Measurements from ENCODE around the gene TMEM107. TPM values are rescaled to one million over a fixed set of nuclear protein-coding genes. Genes with fewer than 3 reads are reported as not detected.

The TMEM107 gene
- total RNA-seq, 1 experiment from 2014 or later = 13.5 TPM

DNA sequence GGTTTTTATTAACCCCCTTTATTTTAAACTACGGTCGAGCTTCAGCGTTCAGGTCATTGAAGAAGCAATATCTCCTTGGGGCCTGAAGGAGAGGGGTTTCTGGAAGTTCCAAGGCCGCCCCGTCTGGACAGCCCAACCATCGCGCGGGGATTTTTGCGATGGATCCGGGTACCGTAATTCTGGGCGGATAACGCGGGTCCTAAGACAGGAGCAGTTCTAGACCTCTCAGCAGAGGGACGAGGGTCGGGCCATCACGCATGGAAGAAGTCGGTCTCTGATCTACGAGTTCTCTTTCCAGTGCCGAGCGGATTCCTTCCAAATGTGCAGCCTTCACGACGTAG, 10.2 kb upstream of the TMEM107 start:
- TF ChIP-seq, protein P1, sequence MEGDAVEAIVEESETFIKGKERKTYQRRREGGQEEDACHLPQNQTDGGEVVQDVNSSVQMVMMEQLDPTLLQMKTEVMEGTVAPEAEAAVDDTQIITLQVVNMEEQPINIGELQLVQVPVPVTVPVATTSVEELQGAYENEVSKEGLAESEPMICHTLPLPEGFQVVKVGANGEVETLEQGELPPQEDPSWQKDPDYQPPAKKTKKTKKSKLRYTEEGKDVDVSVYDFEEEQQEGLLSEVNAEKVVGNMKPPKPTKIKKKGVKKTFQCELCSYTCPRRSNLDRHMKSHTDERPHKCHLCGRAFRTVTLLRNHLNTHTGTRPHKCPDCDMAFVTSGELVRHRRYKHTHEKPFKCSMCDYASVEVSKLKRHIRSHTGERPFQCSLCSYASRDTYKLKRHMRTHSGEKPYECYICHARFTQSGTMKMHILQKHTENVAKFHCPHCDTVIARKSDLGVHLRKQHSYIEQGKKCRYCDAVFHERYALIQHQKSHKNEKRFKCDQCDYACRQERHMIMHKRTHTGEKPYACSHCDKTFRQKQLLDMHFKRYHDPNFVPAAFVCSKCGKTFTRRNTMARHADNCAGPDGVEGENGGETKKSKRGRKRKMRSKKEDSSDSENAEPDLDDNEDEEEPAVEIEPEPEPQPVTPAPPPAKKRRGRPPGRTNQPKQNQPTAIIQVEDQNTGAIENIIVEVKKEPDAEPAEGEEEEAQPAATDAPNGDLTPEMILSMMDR (IDR thresholded peaks at IDR 0.05; ENCODE audit: unreplicated experiment) = no peak
- no peak overlapping the region for H3K27ac Mint-ChIP-seq (ENCODE audit: unreplicated experiment)
- H3K27me3 Mint-ChIP-seq (ENCODE audit: unreplicated experiment) = peaks cover under 1% of the 10 kb centered on the region
- H3K4me1 Mint-ChIP-seq (ENCODE audit: low read depth, unreplicated experiment) = peaks cover 7% of the 10 kb centered on the region
- H3K4me3 Mint-ChIP-seq (ENCODE audit: low read depth, unreplicated experiment) = no peak overlapping the region
- peaks cover 26% of the 10 kb centered on the region for H3K36me3 Mint-ChIP-seq (ENCODE audit: insufficient read depth, unreplicated experiment)
- CTCF ChIA-PET = interaction anchor here (0.8 to 1.8 kb wide), 2 partner anchors 53 to 66 kb away, joined by 3 to 5 read pairs; no protein-coding TSS in a partner anchor
- intact Hi-C loops (cut with micrococcal nuclease; ENCODE audit: unreplicated experiment) = loop anchor here (2.0 to 5.0 kb wide), 2 partner anchors 34 to 49 kb away; no protein-coding TSS in a partner anchor
- BruUV-seq (replicated peaks) = no TSS peak
- DNase-seq = no peak
- no peaks in the 10 kb centered on the region for H3K9me3 Mint-ChIP-seq (ENCODE audit: low read depth, unreplicated experiment)

DNA sequence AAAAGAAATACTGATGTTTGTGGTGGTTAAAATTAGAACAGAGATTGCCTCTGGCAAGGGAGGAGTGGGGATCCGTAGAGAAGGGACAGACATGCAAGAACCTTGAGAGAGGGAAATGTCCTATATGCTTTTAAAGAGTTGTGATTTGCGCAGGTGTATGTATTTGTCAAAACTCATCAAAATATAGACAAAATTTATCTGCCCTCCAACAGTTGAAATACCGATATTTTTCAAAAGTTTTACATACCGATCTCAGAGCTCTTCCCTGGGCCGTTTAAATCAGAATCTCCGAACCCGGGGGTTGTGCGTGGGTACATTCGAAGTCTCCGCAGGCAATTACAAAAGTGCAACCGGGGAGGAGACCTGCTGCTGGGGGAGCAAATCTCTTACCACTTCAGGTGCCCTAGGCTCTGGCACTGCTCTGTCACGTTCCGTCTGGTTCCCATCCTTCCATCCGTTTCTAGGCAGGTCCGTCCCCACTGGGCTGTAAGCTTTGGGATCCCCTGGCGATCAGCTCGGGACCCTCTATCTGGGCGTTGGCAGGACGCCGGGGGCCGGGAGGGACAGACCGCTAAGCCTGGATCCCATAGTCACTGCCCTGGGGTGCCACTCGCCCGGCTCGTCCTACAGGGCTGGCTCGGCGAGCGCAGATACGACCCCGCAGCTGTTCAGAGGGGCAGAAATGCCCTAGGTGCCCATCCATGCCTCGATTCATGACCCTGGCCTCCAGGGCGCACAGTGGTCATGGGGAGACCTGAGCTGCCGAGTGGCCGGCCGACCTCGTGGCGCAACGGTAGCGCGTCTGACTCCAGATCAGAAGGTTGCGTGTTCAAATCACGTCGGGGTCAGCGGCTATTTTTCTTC, 9.6 kb upstream of the TMEM107 start:
- Mint-ChIP-seq H3K27ac (ENCODE audit: unreplicated experiment) (no peak overlapping the region), H3K36me3 (ENCODE audit: insufficient read depth, unreplicated experiment) (peaks cover 26% of the 10 kb centered on the region), H3K4me1 (ENCODE audit: low read depth, unreplicated experiment) (peaks cover 7% of the 10 kb centered on the region), H3K4me3 (ENCODE audit: low read depth, unreplicated experiment) (no peak overlapping the region), H3K9me3 (ENCODE audit: low read depth, unreplicated experiment) (no peaks in the 10 kb centered on the region), H3K27me3 (ENCODE audit: unreplicated experiment) (peaks cover 7% of the 10 kb centered on the region)
- CTCF ChIA-PET = interaction anchor here (0.6 to 1.8 kb wide), 3 partner anchors 53 to 67 kb away, joined by 3 to 5 read pairs (median 5); no protein-coding TSS in a partner anchor
- intact Hi-C loops (cut with micrococcal nuclease; ENCODE audit: unreplicated experiment) = loop anchor here (2.0 to 5.0 kb wide), 2 partner anchors 35 to 49 kb away; no protein-coding TSS in a partner anchor
- peak; percentile 86 for DNase-seq
- TF ChIP-seq, protein P1 (IDR thresholded peaks at IDR 0.05; ENCODE audit: unreplicated experiment) = no peak
- no TSS peak for BruUV-seq (replicated peaks)

DNA sequence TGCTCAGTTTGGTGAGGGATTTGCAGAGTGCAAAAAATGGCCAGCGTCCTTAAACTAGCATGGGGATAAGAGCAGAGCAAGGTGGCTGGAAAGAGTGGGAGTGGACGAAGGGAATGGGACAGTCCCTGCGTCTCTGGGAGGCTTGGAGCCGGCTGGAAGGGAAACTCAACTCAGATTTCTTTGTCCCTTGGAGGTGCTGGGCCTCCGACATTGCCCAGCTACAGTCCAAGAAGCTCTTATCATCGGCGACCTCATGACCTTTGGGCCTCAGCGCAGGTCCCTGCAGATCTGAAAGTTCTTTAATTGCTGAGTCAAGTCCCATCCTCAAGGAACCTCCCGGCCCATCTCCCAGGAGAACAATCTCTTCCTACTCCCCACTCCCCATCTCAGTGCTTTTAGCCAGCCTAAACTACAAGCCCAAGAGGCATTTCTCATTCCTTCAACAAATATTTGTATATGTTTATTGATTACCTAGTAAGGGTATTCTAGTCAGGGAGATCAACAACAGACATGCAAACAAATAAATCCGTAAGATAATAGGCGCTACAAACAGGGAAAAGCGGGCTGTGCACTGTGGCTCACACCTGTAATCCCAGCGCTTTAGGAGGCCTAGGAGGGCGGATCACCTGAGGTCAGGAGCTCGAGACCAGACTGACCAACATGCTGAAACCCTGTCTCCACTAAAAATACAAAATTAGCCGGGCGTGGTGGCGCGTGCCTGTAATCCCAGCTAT, 985 bp upstream of the TMEM107 start:
- H3K27me3 Mint-ChIP-seq (ENCODE audit: unreplicated experiment) = peaks cover 11% of the 10 kb centered on the region
- TF ChIP-seq, protein P1 (IDR thresholded peaks at IDR 0.05; ENCODE audit: unreplicated experiment) = no peak
- H3K27ac Mint-ChIP-seq (ENCODE audit: unreplicated experiment) = peak overlapping the region; percentile 62
- peaks cover 16% of the 10 kb centered on the region for H3K4me1 Mint-ChIP-seq (ENCODE audit: low read depth, unreplicated experiment)
- peak overlapping the region; percentile 89 for H3K4me3 Mint-ChIP-seq (ENCODE audit: low read depth, unreplicated experiment)
- intact Hi-C loops (cut with micrococcal nuclease; ENCODE audit: unreplicated experiment) = no loop called here
- no peak for DNase-seq
- CTCF ChIA-PET = interaction anchor here (1.0 kb wide), 1 partner anchor 38 kb away, joined by 3 read pairs; no protein-coding TSS in a partner anchor
- H3K36me3 Mint-ChIP-seq (ENCODE audit: insufficient read depth, unreplicated experiment) = peaks cover 32% of the 10 kb centered on the region
- H3K9me3 Mint-ChIP-seq (ENCODE audit: low read depth, unreplicated experiment) = no peaks in the 10 kb centered on the region
- BruUV-seq (replicated peaks) = no TSS peak

DNA sequence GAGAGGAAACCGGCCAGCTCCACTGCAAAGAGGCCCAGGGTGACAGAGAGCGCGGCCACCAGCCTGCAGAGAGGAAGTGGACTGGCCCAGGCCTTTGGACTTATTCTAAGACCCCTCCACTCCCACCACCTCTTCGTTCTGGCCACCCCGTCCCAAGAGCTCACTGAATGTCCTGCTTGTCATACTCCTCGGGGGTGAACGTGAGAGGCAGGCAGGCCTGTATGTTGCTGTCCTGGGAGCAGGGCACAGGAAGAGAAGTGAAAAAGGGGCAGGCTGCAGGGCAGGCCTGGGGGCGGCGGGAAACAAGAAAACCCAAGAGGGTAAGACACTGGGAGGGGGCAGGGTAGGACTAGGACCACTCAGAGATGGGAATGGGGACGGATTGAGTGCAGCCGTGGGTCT, 384 bp downstream of the TMEM107 start:
- BruUV-seq (replicated peaks) = no TSS peak
- DNase-seq = no peak
- H3K4me3 Mint-ChIP-seq (ENCODE audit: low read depth, unreplicated experiment) = peak overlapping the region; percentile 89
- peaks cover 5% of the 10 kb centered on the region for H3K27me3 Mint-ChIP-seq (ENCODE audit: unreplicated experiment)
- TF ChIP-seq, protein P1 (IDR thresholded peaks at IDR 0.05; ENCODE audit: unreplicated experiment) = no peak
- intact Hi-C loops (cut with micrococcal nuclease; ENCODE audit: unreplicated experiment) = no loop called here
- H3K36me3 Mint-ChIP-seq (ENCODE audit: insufficient read depth, unreplicated experiment) = peaks cover 41% of the 10 kb centered on the region
- peaks cover 16% of the 10 kb centered on the region for H3K4me1 Mint-ChIP-seq (ENCODE audit: low read depth, unreplicated experiment)
- CTCF ChIA-PET = no interaction called here
- H3K9me3 Mint-ChIP-seq (ENCODE audit: low read depth, unreplicated experiment) = no peaks in the 10 kb centered on the region
- H3K27ac Mint-ChIP-seq (ENCODE audit: unreplicated experiment) = peak overlapping the region; percentile 94

Data from Calu3 (cell line).